Subcutaneous abdominal adipose tissue (tissue), 5 donors: ENCODE measurements around the gene FSTL4.

Experiments
- H3K27ac ChIP-seq: one replicate; pipeline ENCODE4 v1.7.0; 2013; ENCODE audit warnings: low read depth, mild to moderate bottlenecking, inconsistent platforms, low read length, moderate library complexity
- H3K27me3 ChIP-seq, 5 donors: one replicate each; pipeline ENCODE4 v1.7.0; 2013; ENCODE audit warnings: low read length in 5 of 5, inconsistent platforms in 1 of 5; ENCODE audit not compliant: control insufficient read depth in 5 of 5, insufficient read depth in 4 of 5
- H3K36me3 ChIP-seq, 5 donors: one replicate each; pipeline ENCODE4 v1.7.0; 2013; ENCODE audit warnings: low read length in 5 of 5; ENCODE audit not compliant: control insufficient read depth in 5 of 5, insufficient read depth in 5 of 5
- H3K4me1 ChIP-seq, 5 donors: one replicate each; pipeline ENCODE4 v1.7.0; 2013; ENCODE audit warnings: low read length in 5 of 5, mild to moderate bottlenecking in 3 of 5, moderate library complexity in 1 of 5; ENCODE audit not compliant: control insufficient read depth in 5 of 5, insufficient read depth in 5 of 5
- H3K4me3 ChIP-seq, 5 donors: one replicate each; pipeline ENCODE4 v1.7.0; 2013; ENCODE audit warnings: low read length in 5 of 5, low read depth in 1 of 5
- H3K9ac ChIP-seq, 5 donors: one replicate each; pipeline ENCODE4 v1.7.0; 2013; ENCODE audit warnings: low read length in 5 of 5, mild to moderate bottlenecking in 4 of 5, moderate library complexity in 3 of 5
- H3K9me3 ChIP-seq, 5 donors: one replicate each; pipeline ENCODE4 v1.7.0; 2013; ENCODE audit warnings: low read length in 5 of 5; ENCODE audit not compliant: control insufficient read depth in 5 of 5
- donor health status: healthy.
- donor health status: healthy.
- donor health status: healthy.
- donor health status: healthy.
- donor health status: healthy.

Gene FSTL4

DNA sequence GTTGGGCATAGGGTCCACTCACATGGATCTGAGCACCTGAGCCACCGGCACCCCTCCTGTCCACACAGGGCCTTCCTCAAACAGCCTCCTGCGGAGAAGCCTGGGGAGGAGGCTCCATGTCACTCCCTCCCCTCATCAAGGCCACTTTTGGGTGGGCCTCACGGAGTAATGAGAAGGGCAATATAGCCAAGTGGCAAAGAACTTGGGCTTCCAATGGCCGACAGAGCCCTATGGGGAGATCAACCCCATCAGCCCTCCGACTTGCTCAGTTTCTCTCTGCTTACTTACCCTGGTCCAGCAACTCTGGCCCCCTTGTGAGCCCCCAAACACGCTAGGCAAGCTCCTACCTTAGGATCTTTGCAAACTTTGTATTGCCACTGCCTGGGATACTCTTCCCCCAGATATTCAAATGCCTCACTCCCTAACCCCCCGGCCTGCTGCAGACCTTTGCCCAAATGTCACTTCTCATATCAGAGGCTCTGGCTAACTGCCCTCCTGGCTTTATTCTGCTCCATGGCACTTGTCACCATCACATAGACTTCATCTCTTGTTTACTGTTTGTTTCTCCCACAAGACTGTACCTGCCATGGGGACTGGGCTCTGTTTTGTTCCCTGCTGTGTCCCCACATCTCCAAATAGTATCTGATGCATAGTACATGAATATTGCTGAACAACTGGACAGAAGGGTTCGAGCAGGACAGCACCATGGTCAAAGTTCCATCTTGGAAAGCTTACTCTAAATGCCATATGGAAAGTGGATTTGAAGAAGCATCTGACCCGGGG is 220.8 kb downstream of the FSTL4 start:
- H3K36me3 ChIP-seq: no peaks in the 10 kb centered on the region
- no peak overlapping the region for H3K27ac ChIP-seq
- H3K9me3 ChIP-seq: no peaks in the 10 kb centered on the region
- no peak overlapping the region for H3K4me3 ChIP-seq
- H3K4me1 ChIP-seq: no peaks in the 10 kb centered on the region
- no peak overlapping the region for H3K9ac ChIP-seq
- H3K27me3 ChIP-seq: peaks cover 0 to 7% (median 4%) of the 10 kb centered on the region in 5 donors

DNA sequence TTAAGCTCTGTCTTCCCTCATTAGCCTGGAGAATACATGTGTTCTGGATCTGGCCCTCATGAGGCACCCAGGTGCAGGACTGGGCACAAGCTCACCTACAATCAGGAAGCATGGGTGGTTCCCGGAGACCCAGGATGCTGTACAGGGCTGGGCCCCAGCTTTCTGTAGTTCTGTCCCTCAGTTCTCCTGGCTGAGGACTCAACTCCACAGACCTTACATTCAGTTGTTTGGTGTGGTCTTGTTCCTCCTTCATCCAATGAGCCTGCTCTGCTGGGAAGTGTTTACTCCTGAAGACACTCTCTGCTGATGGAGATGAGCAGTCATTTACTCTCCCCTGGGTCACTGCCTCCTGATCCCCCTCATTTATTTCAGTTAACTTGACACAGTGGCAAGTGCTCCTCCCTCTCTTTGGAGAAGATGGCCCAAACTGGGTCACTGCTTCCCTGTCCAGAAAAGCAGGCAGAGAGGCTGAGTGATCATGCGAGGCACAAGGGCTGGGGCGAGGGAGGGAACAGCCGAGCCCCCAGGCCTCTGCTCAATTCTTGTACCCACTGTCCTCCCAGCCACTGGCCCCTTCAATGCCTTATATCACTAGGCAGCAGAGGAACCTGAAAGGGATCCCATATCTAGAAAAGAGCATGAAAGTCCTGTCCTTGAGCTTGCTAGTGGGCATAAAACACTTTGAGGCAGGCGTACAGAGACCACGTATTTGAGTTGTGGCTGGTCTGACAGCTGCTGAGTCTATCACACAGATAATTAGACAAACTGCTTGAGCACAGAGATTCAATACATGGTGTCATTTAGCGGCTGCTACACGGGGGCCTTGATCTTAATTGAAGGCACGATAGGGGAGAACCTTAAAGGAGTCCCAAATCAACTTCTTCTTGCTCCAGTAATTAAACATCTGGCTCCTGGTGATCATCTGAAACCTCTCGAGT is 221.7 kb downstream of the FSTL4 start:
- no peak overlapping the region for H3K9ac ChIP-seq
- no peak overlapping the region for H3K4me3 ChIP-seq
- no peaks in the 10 kb centered on the region for H3K9me3 ChIP-seq
- no peak overlapping the region for H3K27ac ChIP-seq
- no peaks in the 10 kb centered on the region for H3K36me3 ChIP-seq
- H3K4me1 ChIP-seq: no peaks in the 10 kb centered on the region
- peaks cover 0 to 7% (median 4%) of the 10 kb centered on the region in 5 donors for H3K27me3 ChIP-seq

DNA sequence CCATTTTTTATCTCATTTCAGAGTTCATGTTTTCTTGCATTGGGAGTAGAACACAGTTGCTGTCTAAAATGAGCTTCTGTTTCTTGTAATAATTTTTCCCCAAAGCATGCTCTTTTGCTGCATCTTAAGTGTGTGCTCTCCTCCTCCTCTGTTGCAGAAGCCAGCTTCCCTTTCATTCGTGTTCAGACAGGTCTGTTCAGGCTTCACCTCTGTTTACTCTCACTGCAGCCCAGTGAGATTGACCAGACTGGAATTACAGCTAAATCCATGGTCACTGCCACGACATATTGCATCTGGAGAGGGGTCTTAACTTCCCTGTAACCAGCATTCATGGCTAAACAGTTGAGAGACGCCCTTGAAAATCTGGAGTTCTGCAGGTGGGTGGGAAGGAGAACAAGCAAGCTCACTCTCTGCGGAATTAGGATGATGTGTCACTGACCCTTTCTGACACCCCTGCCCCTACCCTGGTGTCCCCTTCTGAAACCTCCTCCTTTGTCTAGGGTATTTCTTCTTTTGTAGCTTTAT is 223.2 kb downstream of the FSTL4 start:
- Histone ChIP-seq H3K4me1 (no peaks in the 10 kb centered on the region), H3K36me3 (no peaks in the 10 kb centered on the region), H3K9ac (no peak overlapping the region), H3K27ac (no peak overlapping the region), H3K27me3 (peaks cover 0 to 10% (median 7%) of the 10 kb centered on the region in 5 donors), H3K9me3 (no peaks in the 10 kb centered on the region), H3K4me3 (no peak overlapping the region)

DNA sequence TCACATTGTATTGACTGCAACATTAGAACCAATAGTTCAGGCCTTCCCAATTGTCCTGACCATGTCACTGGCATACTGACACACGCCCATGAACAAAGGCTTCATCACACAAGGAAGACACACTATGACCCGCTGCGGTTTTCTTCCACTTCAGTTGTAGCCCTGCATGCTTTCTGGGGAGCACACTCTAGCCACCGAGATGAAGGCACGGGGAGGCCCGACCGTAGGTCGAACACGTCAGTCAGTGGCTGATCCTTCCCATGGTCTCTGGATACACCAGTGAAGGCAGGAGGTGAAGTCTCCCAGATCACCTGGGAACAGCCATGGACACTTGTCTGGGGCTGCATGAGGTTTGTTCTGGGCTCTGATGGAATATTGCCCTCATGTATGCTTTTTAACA is 224.7 kb downstream of the FSTL4 start:
- H3K36me3 ChIP-seq: no peaks in the 10 kb centered on the region
- no peak overlapping the region for H3K27ac ChIP-seq
- no peaks in the 10 kb centered on the region for H3K4me1 ChIP-seq
- no peak overlapping the region for H3K4me3 ChIP-seq
- peaks cover 0 to 11% (median 7%) of the 10 kb centered on the region in 5 donors for H3K27me3 ChIP-seq
- no peaks in the 10 kb centered on the region for H3K9me3 ChIP-seq
- no peak overlapping the region for H3K9ac ChIP-seq

GRCh38 chr5:133387091-133387490 is 225.2 kb downstream of the FSTL4 start:
- no peak overlapping the region for H3K9ac ChIP-seq
- no peaks in the 10 kb centered on the region for H3K9me3 ChIP-seq

GRCh38 chr5:133386662-133387061 is 225.7 kb downstream of the FSTL4 start:
- Histone ChIP-seq H3K9me3 (no peaks in the 10 kb centered on the region), H3K4me3 (no peak overlapping the region), H3K9ac (no peak overlapping the region), H3K36me3 (no peaks in the 10 kb centered on the region), H3K27me3 (peaks cover 0 to 11% (median 7%) of the 10 kb centered on the region in 5 donors), H3K4me1 (no peaks in the 10 kb centered on the region), H3K27ac (no peak overlapping the region)

More at GRCh38 chr5:133387091-133387490, 225.2 kb downstream of the FSTL4 start:
- Histone ChIP-seq H3K4me1 (no peaks in the 10 kb centered on the region), H3K27ac (no peak overlapping the region), H3K27me3 (peaks cover 0 to 11% (median 7%) of the 10 kb centered on the region in 5 donors), H3K36me3 (no peaks in the 10 kb centered on the region), H3K4me3 (no peak overlapping the region)

GRCh38 chr5:133385346-133385745 is 227.0 kb downstream of the FSTL4 start:
- Histone ChIP-seq H3K4me3 (no peak overlapping the region), H3K36me3 (no peaks in the 10 kb centered on the region), H3K9ac (no peak overlapping the region), H3K9me3 (no peaks in the 10 kb centered on the region), H3K4me1 (no peaks in the 10 kb centered on the region), H3K27me3 (peaks cover 0 to 10% (median 5%) of the 10 kb centered on the region in 5 donors), H3K27ac (no peak overlapping the region)

GRCh38 chr5:133384903-133385302 is 227.4 kb downstream of the FSTL4 start:
- H3K27me3 ChIP-seq: peaks cover 0 to 10% (median 5%) of the 10 kb centered on the region in 5 donors
- no peak overlapping the region for H3K9ac ChIP-seq
- H3K9me3 ChIP-seq: no peaks in the 10 kb centered on the region
- no peak overlapping the region for H3K27ac ChIP-seq
- H3K36me3 ChIP-seq: no peaks in the 10 kb centered on the region
- no peak overlapping the region for H3K4me3 ChIP-seq
- no peaks in the 10 kb centered on the region for H3K4me1 ChIP-seq

DNA sequence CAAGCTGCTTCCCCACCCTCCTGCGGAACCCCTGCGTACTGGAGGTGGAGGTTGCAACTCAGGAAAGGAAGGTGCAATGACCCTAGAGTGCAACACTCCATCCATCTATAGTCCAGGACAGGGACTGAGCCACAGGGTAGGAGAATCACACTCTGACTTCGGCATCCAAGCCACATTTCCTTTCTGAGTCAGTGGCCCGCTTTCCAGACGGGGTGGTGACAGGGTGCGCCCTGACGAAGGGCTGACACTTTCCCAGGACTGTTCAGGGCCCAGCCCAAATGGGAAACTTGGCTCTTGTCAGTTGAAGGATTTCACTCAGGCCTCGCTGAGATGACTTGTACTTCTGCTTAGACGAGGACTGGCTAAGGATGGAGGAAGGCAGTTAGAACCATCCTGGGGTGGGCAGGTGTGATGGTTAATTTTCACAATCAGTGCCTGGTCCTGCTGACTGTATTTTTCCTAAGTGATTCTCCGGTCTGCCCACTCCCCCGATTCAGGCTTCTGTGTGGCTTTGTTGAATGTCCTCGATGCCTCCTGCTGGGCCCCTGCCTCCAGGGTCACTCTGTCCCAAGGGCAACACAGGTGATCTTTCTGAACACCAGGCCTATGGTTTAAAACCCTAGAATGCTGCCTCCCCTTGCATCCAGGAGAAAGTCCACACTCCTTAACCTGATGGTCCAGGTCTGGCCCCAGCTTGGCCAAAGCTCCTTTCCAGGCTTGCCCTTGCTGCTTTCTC is 228.1 kb downstream of the FSTL4 start:
- H3K4me3 ChIP-seq: no peak overlapping the region
- H3K27ac ChIP-seq: no peak overlapping the region
- H3K9me3 ChIP-seq: no peaks in the 10 kb centered on the region
- no peak overlapping the region for H3K9ac ChIP-seq
- no peaks in the 10 kb centered on the region for H3K4me1 ChIP-seq
- H3K27me3 ChIP-seq: peaks cover 0 to 9% (median 5%) of the 10 kb centered on the region in 5 donors
- H3K36me3 ChIP-seq: no peaks in the 10 kb centered on the region
